Neutrophil (primary cell): ENCODE data around the gene FARSB.

Experiments used
- H3K27ac ChIP-seq: fragments of 200-600 bp; sonication (generic); 2 replicates; pipeline ENCODE4 v1.5.1; 2016; ENCODE audit warnings: mild to moderate bottlenecking, moderate library complexity
- H3K27me3 ChIP-seq: fragments of 200-600 bp; sonication (generic); 2 replicates; pipeline ENCODE4 v1.6.0; 2016; ENCODE audit warnings: mild to moderate bottlenecking
- H3K36me3 ChIP-seq: fragments of 200-600 bp; sonication (generic); 2 replicates; pipeline ENCODE4 v1.5.1; 2017
- H3K4me1 ChIP-seq, 2 experiments: fragments of 200-600 bp in 1 of 2; sonication (generic) in 1 of 2; 1 replicate in 1 of 2; 2 replicates in 1 of 2; pipeline versions ENCODE4 v1.5.1 to v1.6.1; 2013 to 2016; ENCODE audit warnings: low read depth in 1 of 2, low read length in 1 of 2, mild to moderate bottlenecking in 1 of 2, moderate library complexity in 1 of 2; ENCODE audit not compliant: control insufficient read depth in 1 of 2, insufficient read depth in 1 of 2
- H3K4me3 ChIP-seq, 2 experiments: fragments of 200-600 bp in 1 of 2; sonication (generic) in 1 of 2; 1 replicate in 1 of 2; 2 replicates in 1 of 2; pipeline ENCODE4 v1.5.1; 2013 to 2016; ENCODE audit warnings: low read depth in 1 of 2, low read length in 1 of 2, mild to moderate bottlenecking in 1 of 2, moderate library complexity in 1 of 2
- H3K9me3 ChIP-seq: fragments of 200-600 bp; sonication (generic); 2 replicates; pipeline ENCODE4 v1.5.1; 2016
- CTCF ChIP-seq: fragments of 200-600 bp; sonication (generic); IDR thresholded peaks from 2 replicates; pipeline ENCODE4 v1.5.1; 2016; ENCODE audit warnings: antibody characterized with exemption

Gene FARSB

DNA sequence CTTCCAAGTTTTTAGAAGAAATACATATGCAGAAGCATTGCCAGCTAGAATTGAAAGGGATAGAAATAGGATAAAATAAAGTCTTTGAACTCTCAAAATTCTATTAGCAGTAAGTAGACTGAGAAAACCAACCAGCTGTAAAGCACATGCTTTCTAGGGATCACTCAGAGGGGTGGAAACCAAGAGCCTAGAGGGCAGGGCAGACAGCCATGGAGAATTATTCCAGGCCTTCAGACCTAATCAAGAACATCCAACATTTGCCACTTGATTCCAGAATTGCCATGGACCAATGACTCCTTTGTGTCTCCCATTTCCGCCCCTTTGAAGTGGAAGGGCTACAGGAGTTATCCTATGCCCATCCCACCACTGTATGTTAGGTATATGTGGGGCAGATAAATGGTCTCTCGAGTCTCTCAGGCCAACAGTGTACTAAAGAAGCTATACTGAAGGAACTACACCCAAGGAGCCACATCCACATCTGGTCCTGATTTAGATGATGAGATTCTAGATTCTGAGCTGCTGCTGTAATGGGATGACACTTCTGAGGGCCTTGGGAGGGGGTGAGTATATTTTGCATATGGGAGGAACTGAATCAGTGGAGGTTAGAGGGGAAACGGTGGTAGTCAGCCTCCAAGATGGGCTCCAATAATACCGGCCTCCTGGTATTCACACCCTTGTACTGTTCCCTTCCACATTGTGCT lies 4.0 kb downstream of the FARSB start:
- peak overlapping the region; percentile 61 for H3K27ac ChIP-seq
- peaks cover 65 to 72% of the 10 kb centered on the region in 2 experiments for H3K4me1 ChIP-seq
- H3K36me3 ChIP-seq: no peaks in the 10 kb centered on the region
- H3K27me3 ChIP-seq: no peaks in the 10 kb centered on the region
- H3K9me3 ChIP-seq: no peaks in the 10 kb centered on the region
- no peak overlapping the region for H3K4me3 ChIP-seq
- TF ChIP-seq CTCF: no peak

GRCh38 chr2:222649801-222650200 lies 6.1 kb downstream of the FARSB start:
- H3K27ac ChIP-seq: peak overlapping the region; percentile 19
- no peak overlapping the region for H3K4me3 ChIP-seq
- TF ChIP-seq CTCF: no peak
- H3K36me3 ChIP-seq: no peaks in the 10 kb centered on the region
- H3K4me1 ChIP-seq: peaks cover 48 to 55% of the 10 kb centered on the region in 2 experiments
- H3K27me3 ChIP-seq: no peaks in the 10 kb centered on the region
- H3K9me3 ChIP-seq: no peaks in the 10 kb centered on the region

DNA sequence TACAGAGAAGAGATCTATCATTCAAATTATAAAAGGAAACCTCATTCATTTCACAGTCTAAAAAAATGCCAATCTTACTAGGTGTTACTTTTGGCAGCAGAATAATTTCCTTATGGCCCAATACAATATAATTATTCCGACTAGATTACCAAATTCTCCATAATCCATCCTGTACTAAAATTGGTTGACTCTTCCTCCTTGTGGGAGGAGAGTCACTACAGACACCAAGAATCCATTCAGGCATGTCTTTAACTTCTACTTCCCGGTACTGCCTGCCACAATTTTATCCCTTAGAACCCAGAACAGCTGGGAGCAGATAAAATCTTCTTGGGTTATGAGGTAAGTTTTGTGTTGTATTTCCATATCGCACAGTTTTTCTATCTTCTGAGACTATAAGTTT lies 9.9 kb downstream of the FARSB start:
- Histone ChIP-seq H3K36me3 (peaks cover 9% of the 10 kb centered on the region), H3K4me3 (no peak overlapping the region), H3K27ac (no peak overlapping the region), H3K27me3 (no peaks in the 10 kb centered on the region), H3K4me1 (peaks cover 13 to 17% of the 10 kb centered on the region in 2 experiments), H3K9me3 (no peaks in the 10 kb centered on the region)
- no peak for TF ChIP-seq CTCF

- H3K36me3 ChIP-seq: peaks cover 14% of the 10 kb centered on the region
- no peaks in the 10 kb centered on the region for H3K9me3 ChIP-seq
- H3K27me3 ChIP-seq: no peaks in the 10 kb centered on the region
- no peak overlapping the region for H3K27ac ChIP-seq
- no peak for TF ChIP-seq CTCF
- no peak overlapping the region for H3K4me3 ChIP-seq
- no peaks in the 10 kb centered on the region for H3K4me1 ChIP-seq
Measured at GRCh38 chr2:222643134-222643533, 12.8 kb downstream of the FARSB start.

GRCh38 chr2:222641336-222641735 lies 14.6 kb downstream of the FARSB start:
- peaks cover 14% of the 10 kb centered on the region for H3K36me3 ChIP-seq
- H3K4me3 ChIP-seq: no peak overlapping the region
- H3K4me1 ChIP-seq: no peaks in the 10 kb centered on the region
- no peak overlapping the region for H3K27ac ChIP-seq
- TF ChIP-seq CTCF: no peak
- no peaks in the 10 kb centered on the region for H3K9me3 ChIP-seq
- H3K27me3 ChIP-seq: no peaks in the 10 kb centered on the region
